Limb (tissue), 2 donors: ENCODE measurements around the gene TGM2.

Source experiments
- DNase-seq, 2 donors: peaks; one replicate each; pipeline ENCODE4 v3.0.0-alpha.2; 2016; ENCODE audit errors: extremely low spot score in 2 of 2

TGM2 gene

GRCh38 chr20:38132156-38132909 lies 32.7 kb downstream of the TGM2 start:
- DNase-seq: no peak

- no peak for DNase-seq
Measured at GRCh38 chr20:38131588-38132121, 33.4 kb downstream of the TGM2 start.

- DNase-seq: no peak
Measured at GRCh38 chr20:38130687-38131587, 34.1 kb downstream of the TGM2 start.

- DNase-seq: no peak
Measured at GRCh38 chr20:38129893-38130609, 35.0 kb downstream of the TGM2 start.

GRCh38 chr20:38129248-38129865 lies 35.7 kb downstream of the TGM2 start:
- no peak for DNase-seq

- no peak for DNase-seq
Measured at GRCh38 chr20:38128691-38129090, 36.4 kb downstream of the TGM2 start.

- DNase-seq: peak in 1 of 2 donors; percentile 11
Measured at GRCh38 chr20:38127920-38128528, 37.0 kb downstream of the TGM2 start.

- peak in 1 of 2 donors; percentile 26 for DNase-seq
Measured at GRCh38 chr20:38126932-38127621, 38.0 kb downstream of the TGM2 start.

- peak in 1 of 2 donors; percentile 22 for DNase-seq
Measured at GRCh38 chr20:38126146-38126921, 38.7 kb downstream of the TGM2 start.

GRCh38 chr20:38125157-38126056 lies 39.7 kb downstream of the TGM2 start:
- peak in 1 of 2 donors; percentile 74 for DNase-seq

GRCh38 chr20:38123021-38123587 lies 42.0 kb downstream of the TGM2 start:
- DNase-seq: peak in 1 of 2 donors; percentile 12

- no peak for DNase-seq
Measured at GRCh38 chr20:38121741-38122140, 43.3 kb downstream of the TGM2 start.

GRCh38 chr20:38120625-38120988 lies 44.5 kb downstream of the TGM2 start:
- no peak for DNase-seq

GRCh38 chr20:38119446-38119845 lies 45.6 kb downstream of the TGM2 start:
- no peak for DNase-seq

GRCh38 chr20:38117635-38118034 lies 47.4 kb downstream of the TGM2 start:
- DNase-seq: no peak

GRCh38 chr20:38117205-38117604 lies 47.9 kb downstream of the TGM2 start:
- DNase-seq: no peak

GRCh38 chr20:38116409-38117165 lies 48.5 kb downstream of the TGM2 start:
- no peak for DNase-seq
